Measurements from ENCODE around the gene HDHD3.

Gene HDHD3

DNA sequence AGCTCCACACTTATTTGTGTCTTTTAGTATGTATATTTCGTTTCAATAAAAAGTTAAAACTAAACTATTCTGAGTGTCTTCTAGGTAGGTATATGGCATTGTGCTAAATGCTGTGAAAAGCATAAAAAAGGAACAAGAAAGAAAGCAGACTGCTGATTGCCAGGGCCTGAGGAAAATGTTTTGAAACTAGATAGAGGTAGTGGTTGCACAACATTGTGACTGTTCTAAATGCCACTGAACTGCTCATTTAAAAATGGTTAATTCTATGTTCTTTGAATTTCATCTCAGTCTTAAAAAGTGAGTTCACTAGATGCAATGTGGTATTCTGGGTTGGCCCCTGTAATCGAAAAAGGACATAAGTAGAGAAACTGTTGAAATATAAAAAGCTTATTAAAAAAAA, 26.9 kb upstream of the HDHD3 start:
- Histone ChIP-seq H3K4me2 (peak overlapping the region; percentile 61 to 85 (median 79); a peak in 20 of 22 replicates), H4K20me1 (peaks cover 0 to 24% (median 8%) of the 10 kb centered on the region in 11 experiments; a peak in 11 of 22 replicates), H3K9me3 (replicated peaks in 1 of 11) (no peaks in the 10 kb centered on the region), H3K27ac (peak overlapping the region in 10 of 11 experiments; percentile 15 to 84 (median 63); a peak in 18 of 22 replicates), H3K36me3 (peaks cover 15 to 30% (median 17%) of the 10 kb centered on the region in 11 experiments), H3K9ac (peak overlapping the region in 6 of 11 experiments; percentile 14 to 57 (median 42); a peak in 10 of 22 replicates), H3K27me3 (no peaks in the 10 kb centered on the region), H3K4me1 (peaks cover 72 to 91% (median 83%) of the 10 kb centered on the region in 10 experiments), H3K4me3 (no peak overlapping the region)
- TF ChIP-seq Cebpa-rat (IDR thresholded peaks at IDR 0.05) = peak in 6 of 11 experiments; percentile 22 to 87 (median 47); a peak in 10 of 22 replicates

DNA sequence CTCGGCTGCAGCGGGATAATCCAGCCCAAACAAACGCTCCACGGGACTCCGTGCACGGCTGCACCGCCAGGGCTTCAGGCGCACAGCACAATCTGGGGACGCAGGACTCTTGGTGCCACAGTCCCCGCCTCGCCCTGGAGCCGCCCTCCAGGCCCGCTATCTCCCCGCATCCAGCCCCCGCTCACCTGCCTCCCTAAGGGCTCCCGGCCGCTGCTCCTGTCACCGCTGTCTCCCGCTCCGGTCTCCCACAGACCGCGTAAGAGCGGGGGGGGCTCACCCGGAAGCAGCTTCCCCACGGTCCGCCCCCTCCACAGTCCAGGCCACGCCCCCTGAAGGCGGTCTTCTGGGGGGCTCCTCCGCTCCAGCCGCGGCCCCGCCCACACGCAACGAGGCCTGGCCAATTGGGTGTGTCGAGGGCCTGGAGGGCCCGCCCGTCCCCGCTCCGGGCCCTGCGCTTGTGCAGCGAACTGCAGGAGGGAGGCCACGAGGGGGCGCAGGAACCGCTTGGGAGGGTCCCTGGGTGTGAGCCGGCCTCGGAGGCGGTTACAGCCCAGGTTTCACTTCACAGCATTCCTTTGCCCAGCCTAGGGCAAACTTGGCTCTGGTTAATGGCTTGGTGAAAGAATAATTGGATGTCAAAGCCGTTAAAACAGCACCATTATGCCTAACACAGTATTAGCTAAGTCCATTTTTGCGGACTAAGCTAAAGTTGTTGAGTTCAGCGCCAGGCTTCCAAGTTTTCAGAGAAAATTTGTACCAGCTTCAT, 24.4 kb upstream of the HDHD3 start, which contains the start of gene ALAD:
ALAD (minus strand) TSS at position 258 of the 766 bp plus-strand sequence. CDS start 7,725 bp downstream, outside the sequence.
- Histone ChIP-seq H3K27ac (peak within 1 kb of the TSS in 10 of 11 experiments; percentile 31 to 84 (median 56); a peak in 18 of 22 replicates), H3K4me2 (peak within 1 kb of the TSS; percentile 76 to 95 (median 86)), H3K4me1 (peaks cover 52 to 91% (median 72%) of the 10 kb centered on the region in 10 experiments), H4K20me1 (peaks cover 0 to 17% (median 0%) of the 10 kb centered on the region in 11 experiments; a peak in 6 of 22 replicates), H3K9me3 (replicated peaks in 1 of 11) (no peaks in the 10 kb centered on the region), H3K27me3 (no peaks in the 10 kb centered on the region), H3K9ac (peak within 1 kb of the TSS; percentile 64 to 83 (median 80)), H3K4me3 (peak within 1 kb of the TSS; percentile 76 to 91 (median 86)), H3K36me3 (peaks cover 0 to 12% (median 2%) of the 10 kb centered on the region in 11 experiments; a peak in 8 of 22 replicates)
- no peak for TF ChIP-seq Cebpa-rat (IDR thresholded peaks at IDR 0.05)

- no peak for TF ChIP-seq Cebpa-rat (IDR thresholded peaks at IDR 0.05)
- peak overlapping the region; percentile 76 to 95 (median 86) for H3K4me2 ChIP-seq
- peak overlapping the region; percentile 64 to 83 (median 80); a peak in 19 of 22 replicates for H3K9ac ChIP-seq
- H3K27ac ChIP-seq = no peak overlapping the region
- peaks cover 0 to 19% (median 8%) of the 10 kb centered on the region in 11 experiments; a peak in 9 of 22 replicates for H3K36me3 ChIP-seq
- no peaks in the 10 kb centered on the region for H3K9me3 ChIP-seq (replicated peaks in 1 of 11)
- peak overlapping the region in 8 of 10 experiments; percentile 76 to 91 (median 86); a peak in 10 of 20 replicates for H3K4me3 ChIP-seq
- H3K27me3 ChIP-seq = no peaks in the 10 kb centered on the region
- peaks cover 37 to 76% (median 57%) of the 10 kb centered on the region in 10 experiments for H3K4me1 ChIP-seq
- H4K20me1 ChIP-seq = peaks cover 0 to 24% (median 0%) of the 10 kb centered on the region in 11 experiments; a peak in 5 of 22 replicates
These were observed 22.9 kb upstream of the HDHD3 start for GRCh38 chr9:113399646-113400200.

- H3K36me3 ChIP-seq = peaks cover 0 to 24% (median 9%) of the 10 kb centered on the region in 11 experiments; a peak in 12 of 22 replicates
- peak overlapping the region in 6 of 11 experiments; percentile 1 to 83 (median 53); a peak in 2 of 22 replicates for H3K9ac ChIP-seq
- H4K20me1 ChIP-seq = peaks cover 0 to 24% (median 0%) of the 10 kb centered on the region in 11 experiments; a peak in 5 of 22 replicates
- H3K4me1 ChIP-seq = peaks cover 28 to 67% (median 48%) of the 10 kb centered on the region in 10 experiments
- H3K9me3 ChIP-seq (replicated peaks in 1 of 11) = no peaks in the 10 kb centered on the region
- H3K27ac ChIP-seq = no peak overlapping the region
- peak overlapping the region in 6 of 11 experiments; percentile 81 to 95 (median 91); a peak in 11 of 22 replicates for H3K4me2 ChIP-seq
- TF ChIP-seq Cebpa-rat (IDR thresholded peaks at IDR 0.05) = no peak
- H3K27me3 ChIP-seq = no peaks in the 10 kb centered on the region
- no peak overlapping the region for H3K4me3 ChIP-seq
These were observed 22.0 kb upstream of the HDHD3 start for GRCh38 chr9:113398796-113399195.

GRCh38 chr9:113397203-113397631, 20.4 kb upstream of the HDHD3 start:
- Histone ChIP-seq H4K20me1 (peaks cover 0 to 24% (median 0%) of the 10 kb centered on the region in 11 experiments; a peak in 5 of 22 replicates), H3K36me3 (peaks cover 4 to 38% (median 22%) of the 10 kb centered on the region in 11 experiments; a peak in 21 of 22 replicates), H3K4me2 (peak overlapping the region in 4 of 11 experiments; percentile 2 to 15 (median 8); a peak in 4 of 22 replicates), H3K9me3 (replicated peaks in 1 of 11) (no peaks in the 10 kb centered on the region), H3K4me3 (no peak overlapping the region), H3K27me3 (no peaks in the 10 kb centered on the region), H3K27ac (no peak overlapping the region), H3K4me1 (peaks cover 19 to 51% (median 37%) of the 10 kb centered on the region in 10 experiments), H3K9ac (peak overlapping the region in 3 of 11 experiments; percentile 10 to 45 (median 16); a peak in 3 of 22 replicates)
- no peak for TF ChIP-seq Cebpa-rat (IDR thresholded peaks at IDR 0.05)

- TF ChIP-seq Cebpa-rat (IDR thresholded peaks at IDR 0.05) = no peak
- H3K9me3 ChIP-seq (replicated peaks in 1 of 11) = no peaks in the 10 kb centered on the region
- H3K27me3 ChIP-seq = no peaks in the 10 kb centered on the region
- peaks cover 0 to 24% (median 0%) of the 10 kb centered on the region in 11 experiments; a peak in 5 of 22 replicates for H4K20me1 ChIP-seq
- peaks cover 10 to 40% (median 27%) of the 10 kb centered on the region in 10 experiments for H3K4me1 ChIP-seq
- H3K4me2 ChIP-seq = no peak overlapping the region
- H3K36me3 ChIP-seq = peaks cover 24 to 58% (median 42%) of the 10 kb centered on the region in 11 experiments
- no peak overlapping the region for H3K4me3 ChIP-seq
- no peak overlapping the region for H3K9ac ChIP-seq
- H3K27ac ChIP-seq = no peak overlapping the region
These were observed 18.4 kb upstream of the HDHD3 start for GRCh38 chr9:113395000-113395861.

DNA sequence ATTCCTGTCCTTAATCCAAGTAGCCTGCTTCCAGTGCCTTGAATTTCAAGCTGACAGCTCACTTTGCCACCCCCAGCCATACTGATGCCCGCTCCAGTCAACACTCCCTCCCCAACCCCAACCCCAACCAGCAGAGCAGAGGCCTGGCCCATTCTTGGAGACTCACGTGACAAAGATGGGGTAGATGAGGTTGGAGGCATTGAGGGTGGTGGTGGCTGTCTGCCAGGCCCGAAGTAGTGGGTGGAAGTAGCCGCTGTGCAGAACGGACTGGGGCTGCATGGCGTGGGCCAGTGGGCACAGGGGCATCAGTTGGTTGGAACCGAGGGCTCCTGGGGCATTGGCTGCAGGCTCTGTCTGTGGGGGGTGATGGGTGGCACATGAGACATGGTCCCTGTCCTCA, 16.5 kb upstream of the HDHD3 start:
- H3K4me2 ChIP-seq = no peak overlapping the region
- no peak overlapping the region for H3K27ac ChIP-seq
- TF ChIP-seq Cebpa-rat (IDR thresholded peaks at IDR 0.05) = no peak
- H3K27me3 ChIP-seq = no peaks in the 10 kb centered on the region
- peaks cover 0 to 16% (median 0%) of the 10 kb centered on the region in 11 experiments; a peak in 4 of 22 replicates for H4K20me1 ChIP-seq
- H3K9me3 ChIP-seq (replicated peaks in 1 of 11) = no peaks in the 10 kb centered on the region
- H3K9ac ChIP-seq = no peak overlapping the region
- peaks cover 4 to 28% (median 12%) of the 10 kb centered on the region in 10 experiments; a peak in 18 of 20 replicates for H3K4me1 ChIP-seq
- no peak overlapping the region for H3K4me3 ChIP-seq
- peaks cover 42 to 78% (median 62%) of the 10 kb centered on the region in 11 experiments for H3K36me3 ChIP-seq

DNA sequence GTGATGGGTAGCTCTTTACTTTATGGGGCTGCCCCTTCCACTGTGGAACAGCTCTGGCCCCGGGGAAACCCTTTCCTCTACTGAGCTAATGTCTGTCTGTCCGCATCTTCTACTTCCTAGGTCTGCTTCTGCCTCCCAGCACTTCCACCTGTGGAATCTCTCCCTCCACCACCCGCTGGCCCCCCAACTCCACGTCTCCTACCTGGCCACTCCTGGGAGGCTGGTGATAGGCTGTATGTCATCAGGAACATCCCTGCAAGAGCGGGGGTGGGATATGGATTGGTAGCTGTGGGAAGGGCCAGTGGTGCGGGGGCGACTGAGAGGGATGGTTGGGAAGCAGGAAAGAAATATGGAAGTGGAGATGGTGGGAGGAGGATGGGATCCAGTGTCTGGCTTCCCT, 15.1 kb upstream of the HDHD3 start:
- Histone ChIP-seq H4K20me1 (peaks cover 0 to 13% (median 0%) of the 10 kb centered on the region in 11 experiments; a peak in 3 of 22 replicates), H3K4me3 (no peak overlapping the region), H3K27me3 (no peaks in the 10 kb centered on the region), H3K27ac (no peak overlapping the region), H3K4me2 (no peak overlapping the region), H3K4me1 (peaks cover 2 to 28% (median 16%) of the 10 kb centered on the region in 10 experiments; a peak in 16 of 20 replicates), H3K36me3 (peaks cover 50 to 91% (median 74%) of the 10 kb centered on the region in 11 experiments), H3K9ac (no peak overlapping the region), H3K9me3 (replicated peaks in 1 of 11) (no peaks in the 10 kb centered on the region)
- TF ChIP-seq Cebpa-rat (IDR thresholded peaks at IDR 0.05) = no peak

All from BLaER1 treated with 17β-estradiol and CSF1 and Interleukin-3, amounts not matched to agents 10 nM and 100 nM (cell line).